GM20000 (cell line): Measurements from ENCODE around the gene TCERG1L.
"Not testable (repeated sequence)": the region's sequence is repeated elsewhere in the genome, so short reads cannot be mapped to it uniquely, and the experiment has no call there.

Experiments
- DNase-seq: peaks from one replicate; pipeline ENCODE4 v3.0.0; 2012; ENCODE audit warnings: low spot score
- CTCF ChIP-seq: IDR thresholded peaks from 2 replicates; pipeline ENCODE4 v1.5.1; 2012; ENCODE audit warnings: mild to moderate bottlenecking, control low read depth; ENCODE audit errors: extremely low read depth, missing control alignments

The TCERG1L gene

DNA sequence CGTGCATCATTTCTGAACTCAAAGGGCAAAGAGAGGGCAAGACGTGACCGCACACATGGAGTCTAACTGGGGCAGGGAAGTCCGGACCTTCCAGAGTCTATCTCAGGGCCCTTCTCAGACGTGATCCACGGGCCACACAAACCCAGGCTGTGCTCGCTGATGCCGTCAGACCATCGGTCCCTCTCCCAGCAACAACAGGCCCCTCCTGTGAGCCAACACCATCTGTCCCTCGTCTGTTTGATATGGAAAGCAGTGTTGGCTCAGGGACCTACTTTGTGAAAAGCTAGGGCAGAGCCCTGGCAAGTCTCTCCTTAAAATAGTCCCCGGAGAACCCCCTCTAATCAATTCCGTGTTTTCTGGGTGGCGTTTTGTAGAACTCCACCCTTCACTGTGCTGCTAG, 208.8 kb downstream of the TCERG1L start:
- no peak for DNase-seq
- TF ChIP-seq CTCF: no peak

- DNase-seq: no peak
Observed at GRCh38 chr10:131102147-131102546, 209.4 kb downstream of the TCERG1L start.

GRCh38 chr10:131100418-131101410, 210.8 kb downstream of the TCERG1L start:
- DNase-seq: not testable (repeated sequence)

More at GRCh38 chr10:131102147-131102546, 209.4 kb downstream of the TCERG1L start:
- TF ChIP-seq CTCF: no peak

DNA sequence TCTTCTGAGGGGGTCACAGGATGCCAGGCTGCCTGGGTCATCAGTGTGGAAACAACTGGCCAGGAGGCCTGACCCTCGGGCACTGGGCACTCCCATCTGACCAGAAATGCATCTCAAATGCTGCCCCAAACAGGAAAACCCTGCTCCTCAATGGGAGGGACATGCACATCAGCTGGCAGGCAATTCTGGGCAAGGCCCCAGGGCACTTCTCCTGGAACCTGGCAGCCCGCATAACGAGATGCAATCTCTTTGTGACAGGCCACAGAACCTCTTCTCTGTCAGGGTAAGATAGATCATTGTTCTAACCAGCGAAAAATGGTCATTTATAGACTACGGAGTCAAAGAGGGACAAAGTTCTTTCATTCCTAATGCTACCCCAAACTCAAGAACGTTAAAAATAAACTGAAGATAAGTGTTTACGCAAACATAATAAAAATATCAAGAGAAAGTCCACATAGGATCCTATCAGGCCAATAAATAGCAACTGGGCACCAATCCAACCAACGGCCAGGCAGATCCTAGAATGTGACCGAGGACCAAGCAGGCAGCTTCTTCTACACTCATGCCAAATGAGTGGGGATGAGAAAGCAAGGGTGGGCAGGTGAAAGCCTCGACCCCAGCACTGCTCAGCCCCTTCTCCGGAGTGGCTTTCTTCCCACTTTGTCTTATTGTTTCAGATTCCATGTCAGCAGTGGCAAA, 212.3 kb downstream of the TCERG1L start:
- no peak for DNase-seq
- TF ChIP-seq CTCF: no peak

DNA sequence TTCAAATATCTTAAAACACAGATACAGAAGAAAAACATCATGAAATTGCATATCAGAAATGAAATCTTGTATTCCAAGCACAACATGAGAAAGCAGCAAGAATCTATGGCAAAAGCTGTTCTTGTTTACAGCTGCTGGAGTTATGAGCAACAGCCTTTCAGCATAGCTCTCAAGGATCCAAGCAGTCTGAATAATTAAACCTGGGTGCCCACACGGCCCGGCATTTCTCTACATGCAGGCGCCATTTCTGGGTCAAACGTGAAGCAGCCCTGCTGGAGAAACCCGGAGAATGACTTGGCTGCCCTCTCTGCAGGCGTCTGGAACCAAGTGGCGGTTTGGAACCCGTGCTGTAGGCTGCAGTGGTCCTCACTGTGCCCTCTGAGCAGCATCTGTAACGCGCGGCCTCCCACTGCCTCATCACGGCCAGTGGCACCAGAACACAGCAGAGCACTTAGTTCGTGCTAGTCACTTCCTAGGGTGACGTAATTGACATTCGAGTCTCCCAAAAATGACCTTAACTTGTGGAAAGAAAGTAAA, 213.0 kb downstream of the TCERG1L start:
- no peak for TF ChIP-seq CTCF
- DNase-seq: no peak

GRCh38 chr10:131096031-131096430, 215.5 kb downstream of the TCERG1L start:
- no peak for DNase-seq
- no peak for TF ChIP-seq CTCF

DNA sequence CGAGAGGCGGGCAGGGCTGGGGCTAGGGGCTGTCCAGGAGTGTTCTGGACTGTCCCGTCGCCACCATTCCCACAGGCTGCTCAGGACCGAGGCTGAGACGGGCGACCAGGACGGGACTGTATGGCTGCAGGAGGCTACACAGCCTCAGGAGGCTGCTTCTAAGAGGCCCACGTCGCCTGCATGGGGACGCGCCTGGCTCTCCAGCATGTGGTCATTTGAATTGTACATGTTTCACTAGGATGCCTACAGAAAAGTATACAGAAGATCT, 216.3 kb downstream of the TCERG1L start:
- TF ChIP-seq CTCF: no peak
- no peak for DNase-seq
